Epidermal melanocyte (primary cell): ENCODE results near the gene ISM2.
"Not testable (repeated sequence)": the region's sequence is repeated elsewhere in the genome, so short reads cannot be mapped to it uniquely, and the experiment has no call there.

Source experiments
- DNase-seq: peaks from one replicate; pipeline ENCODE4 v3.0.0; 2011; ENCODE audit warnings: low spot score; ENCODE audit not compliant: insufficient read length

Gene ISM2

DNA sequence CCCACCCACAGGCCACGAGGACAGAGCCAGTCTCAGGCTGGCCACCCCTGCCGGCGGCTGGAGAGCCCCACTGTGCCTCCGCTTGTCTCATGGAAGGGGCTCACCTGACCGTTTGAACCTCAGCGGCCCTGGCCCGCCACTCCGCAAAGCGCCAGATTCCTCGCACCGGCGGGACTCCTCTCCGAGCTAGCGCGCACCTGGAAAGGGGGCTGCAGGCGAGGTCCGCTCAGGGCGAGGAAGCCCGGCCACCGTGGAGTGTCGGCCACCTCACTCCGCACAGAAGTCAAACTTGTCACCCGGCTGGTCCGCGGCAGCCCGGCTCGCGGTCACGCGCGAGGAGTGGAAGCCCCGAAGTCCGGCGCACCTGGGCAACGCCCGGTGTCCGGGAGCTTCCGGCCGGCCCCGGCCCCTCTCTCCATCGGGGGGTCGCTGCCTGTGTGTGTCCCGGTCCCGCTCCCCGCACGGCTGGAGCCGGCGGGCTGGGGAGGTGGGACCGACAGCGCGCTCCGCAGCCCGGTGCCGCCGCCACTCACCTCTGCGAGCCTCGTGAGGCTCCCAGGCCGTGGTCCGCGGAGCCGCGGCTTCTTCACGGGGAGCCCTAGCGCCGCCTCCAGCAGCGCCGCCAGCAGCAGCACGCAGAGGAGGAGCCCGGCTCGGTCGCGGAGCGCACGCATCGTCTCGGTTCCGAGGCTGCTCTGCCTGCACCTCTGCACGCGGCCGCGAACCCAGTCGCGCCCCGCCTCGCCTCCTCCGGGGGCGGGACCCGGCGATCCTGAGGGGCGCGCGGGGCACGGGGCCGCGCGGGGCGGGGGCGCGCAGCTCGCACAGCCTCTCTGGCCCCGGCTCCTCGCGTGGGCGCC is at the start of gene ISM2:
Gene ISM2 (minus strand): TSS at position 697 of the 860 bp plus-strand sequence. CDS start 23 bp downstream, at position 674.
- peak; percentile 37 for DNase-seq

DNA sequence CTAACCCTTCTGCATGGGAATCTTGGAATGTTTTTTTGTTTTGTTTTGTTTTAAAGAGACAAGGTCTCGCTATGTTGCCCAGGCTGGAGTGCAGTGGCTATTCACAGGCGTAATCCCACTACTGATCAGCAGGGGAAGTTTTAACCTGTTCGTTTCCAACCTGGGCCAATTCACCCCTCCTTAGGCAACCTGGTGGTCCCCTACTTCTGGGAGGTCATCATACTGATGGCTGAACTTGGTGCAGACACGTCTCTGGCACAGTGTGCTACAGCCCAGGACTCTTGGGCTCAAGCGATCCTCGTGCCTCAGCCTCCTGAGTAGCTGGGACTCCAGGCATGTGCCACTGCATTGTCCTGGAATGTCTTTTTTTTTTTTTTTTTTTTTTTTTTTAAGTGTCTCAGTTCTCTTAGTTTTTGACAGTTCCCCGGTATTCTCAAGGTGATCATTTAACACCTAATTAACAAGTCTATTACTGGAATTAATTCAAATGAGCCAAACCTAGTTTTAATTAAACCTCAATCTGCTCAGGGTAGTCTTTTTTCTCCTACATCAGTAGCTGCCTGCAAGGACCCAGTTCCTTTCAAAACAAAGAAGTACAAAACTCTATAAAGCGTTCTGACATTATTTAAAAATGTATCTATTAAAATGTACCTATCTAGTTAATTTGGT is 49.0 kb upstream of the ISM2 start:
- DNase-seq, result no peak

DNA sequence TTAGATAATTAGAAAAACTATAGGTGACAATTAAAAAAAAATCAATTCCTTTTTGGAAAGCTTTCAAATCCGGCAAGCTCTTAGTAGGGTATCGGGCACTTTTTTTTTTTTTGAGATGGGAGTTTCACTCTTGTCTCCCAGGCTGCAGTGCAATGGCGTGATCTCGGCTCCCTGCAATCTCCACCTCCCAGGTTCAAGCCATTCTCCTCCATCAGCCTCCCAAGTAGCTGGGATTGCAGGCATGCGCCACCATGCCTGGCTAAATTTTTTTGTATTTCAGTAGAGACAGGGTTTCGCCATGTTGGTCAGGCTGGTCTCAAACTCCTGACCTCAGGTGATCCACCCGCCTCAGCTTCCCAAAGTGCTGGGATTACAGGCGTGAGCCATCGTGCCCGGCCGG is 46.6 kb upstream of the ISM2 start:
- DNase-seq, result not testable (repeated sequence)

DNA sequence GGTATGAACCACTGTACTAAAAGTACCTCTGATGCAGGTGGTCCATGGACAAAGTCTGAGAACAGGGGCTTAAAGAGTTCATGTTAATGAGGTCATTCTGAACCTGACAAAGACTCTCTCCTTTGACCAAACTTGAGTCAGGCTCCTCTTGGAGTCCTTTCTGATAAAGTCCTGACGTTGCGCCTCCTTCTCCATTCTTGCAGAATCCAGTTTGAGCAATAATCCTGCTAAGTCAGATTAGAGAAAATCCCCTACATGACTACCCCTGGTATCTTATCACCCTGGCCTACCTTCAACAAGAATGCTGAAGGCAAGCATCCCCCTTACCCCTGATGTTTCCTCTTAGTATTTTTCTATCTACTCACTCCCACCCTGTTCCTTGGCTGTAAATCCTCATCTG is 46.0 kb upstream of the ISM2 start:
- no peak for DNase-seq

DNA sequence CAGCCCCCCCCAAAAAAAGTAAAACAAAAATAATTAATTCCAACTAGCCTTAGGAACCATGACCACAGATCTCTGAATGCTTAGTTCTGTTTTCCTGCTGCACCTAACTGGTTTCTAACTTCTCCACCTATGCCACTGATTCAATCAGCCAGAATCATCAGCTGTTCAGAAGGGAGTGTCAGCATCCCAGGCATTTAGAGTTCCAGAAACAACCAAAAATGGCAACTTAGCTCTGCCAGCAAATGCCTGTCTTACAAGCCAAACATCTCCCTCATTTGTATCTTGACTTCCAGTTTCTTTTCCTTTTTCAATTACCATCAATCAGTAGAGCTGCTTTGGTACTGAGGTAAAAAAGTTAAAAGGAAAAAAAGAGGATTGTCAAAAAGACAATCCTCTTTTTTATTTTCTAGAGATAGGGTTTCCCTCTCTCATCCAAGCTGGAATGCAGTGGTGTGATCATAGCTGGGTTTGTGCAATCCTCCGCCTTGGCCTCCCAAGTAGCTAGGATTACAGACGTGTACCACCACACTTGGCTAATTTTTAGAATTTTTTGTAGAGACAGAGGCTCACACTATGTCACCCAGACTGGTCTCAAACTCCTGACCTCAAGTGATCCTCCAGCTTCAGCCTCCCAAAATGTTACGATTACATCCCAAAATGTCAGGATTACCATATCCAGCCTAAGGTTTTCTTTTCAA is 45.2 kb upstream of the ISM2 start:
- no peak for DNase-seq

DNA sequence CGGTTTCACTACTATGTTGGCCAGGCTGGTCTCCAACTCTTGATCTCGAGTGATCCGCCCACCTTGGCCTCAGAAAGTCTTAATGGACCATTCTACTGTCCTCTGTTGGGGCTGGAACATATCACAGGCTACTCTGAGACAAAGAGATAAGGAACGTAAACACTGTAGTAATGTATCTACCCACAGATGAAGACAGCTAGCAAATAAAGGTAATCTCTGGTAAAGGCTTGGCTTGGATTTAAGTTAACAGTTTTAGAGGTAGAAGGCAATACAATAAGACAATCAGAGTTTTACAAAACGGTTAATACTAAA is 44.6 kb upstream of the ISM2 start:
- no peak for DNase-seq

DNA sequence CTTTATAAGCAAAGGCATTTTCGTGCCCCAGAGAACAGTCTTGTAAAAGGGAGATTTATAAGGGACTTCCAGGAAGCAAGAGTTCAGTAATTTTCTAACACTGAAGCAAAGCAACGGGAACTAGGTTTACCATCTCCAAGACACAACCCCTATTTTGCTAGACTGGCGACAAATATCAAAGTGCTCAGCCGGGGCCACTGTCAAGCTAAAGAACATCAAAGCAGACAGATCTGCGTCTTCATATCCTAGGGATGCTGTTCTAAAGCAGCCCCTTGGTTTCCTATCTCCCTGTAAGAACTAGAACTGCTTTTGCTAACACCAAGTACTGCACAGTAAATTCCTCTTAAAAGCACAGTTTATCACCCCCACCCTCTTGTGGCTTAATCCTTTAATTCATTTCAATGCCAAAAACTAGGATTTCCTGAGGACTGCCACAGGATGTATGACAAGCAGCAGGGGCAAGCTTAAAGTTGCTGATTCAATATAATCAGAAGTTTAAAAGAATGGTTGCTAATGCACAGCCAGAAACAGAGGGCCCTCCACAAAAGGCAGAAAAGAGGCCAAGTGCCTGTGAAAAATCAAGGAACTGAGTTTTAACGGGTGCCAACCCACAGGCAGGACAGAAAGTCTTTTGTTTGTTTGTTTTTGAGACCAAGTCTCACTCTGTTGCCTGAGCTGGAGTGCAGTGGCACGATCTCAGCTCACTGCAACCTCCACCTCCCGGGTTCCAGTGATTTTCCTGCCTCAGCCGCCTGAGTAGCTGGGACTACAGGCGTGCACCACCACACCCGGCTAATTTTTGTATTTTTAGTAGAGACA is 44.0 kb upstream of the ISM2 start:
- DNase-seq, result no peak

DNA sequence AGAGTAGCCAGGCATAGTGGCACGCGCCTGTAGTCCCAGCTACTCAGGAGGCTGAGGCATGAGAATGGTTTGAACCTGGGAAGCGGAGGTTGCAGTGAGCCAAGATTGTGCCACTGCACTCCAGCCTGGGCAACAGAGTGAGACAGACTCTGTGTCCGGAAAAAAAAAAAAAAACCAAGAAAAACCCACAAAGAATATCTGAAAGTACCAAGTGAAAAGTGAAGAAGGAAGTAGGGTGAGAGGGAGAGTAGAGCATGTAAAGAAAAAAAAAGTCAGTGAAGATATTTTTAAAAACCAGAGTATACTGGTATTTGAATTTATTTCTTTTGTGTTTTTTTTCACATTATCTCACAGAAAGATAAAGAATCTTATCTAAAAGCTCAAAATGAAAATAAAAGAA is 43.3 kb upstream of the ISM2 start:
- DNase-seq, result no peak

DNA sequence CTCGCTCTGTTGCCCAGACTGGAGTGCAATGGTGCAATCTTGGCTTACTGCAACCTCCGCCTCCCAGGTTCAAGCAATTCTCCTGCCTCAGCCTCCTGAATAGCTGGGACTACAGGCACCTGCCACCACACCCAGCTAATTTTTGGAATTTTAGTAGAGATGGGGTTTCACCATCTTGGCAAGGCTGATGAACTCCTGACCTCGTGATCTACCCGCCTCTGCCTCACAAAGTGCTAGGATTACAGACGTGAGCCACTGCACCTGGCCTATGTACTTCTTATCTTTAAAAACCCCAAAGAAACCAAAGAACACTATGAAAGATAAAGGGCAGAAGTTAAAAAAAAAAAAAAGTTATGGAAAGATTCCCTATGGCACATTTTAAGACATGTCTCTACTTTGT is 38.3 kb upstream of the ISM2 start:
- not testable (repeated sequence) for DNase-seq

DNA sequence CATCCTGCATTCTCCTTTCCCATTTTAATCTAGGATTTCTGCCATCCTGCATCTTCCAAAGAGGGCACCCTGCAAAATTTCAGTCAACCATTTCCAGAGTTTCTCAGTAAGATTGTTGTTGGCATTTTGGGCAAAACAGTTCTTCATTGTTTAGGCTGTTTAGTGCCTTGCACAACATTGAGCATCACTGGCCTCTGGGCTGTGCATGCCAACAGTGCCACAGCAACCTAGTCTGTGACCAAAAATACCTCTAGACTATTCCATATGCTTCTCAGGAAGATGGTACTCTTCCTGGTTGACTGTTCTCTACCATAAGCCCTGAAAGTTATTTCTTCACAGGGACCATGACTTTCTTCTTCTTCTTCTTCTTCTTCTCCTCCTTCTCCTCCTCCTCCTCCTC is 32.5 kb upstream of the ISM2 start:
- no peak for DNase-seq

DNA sequence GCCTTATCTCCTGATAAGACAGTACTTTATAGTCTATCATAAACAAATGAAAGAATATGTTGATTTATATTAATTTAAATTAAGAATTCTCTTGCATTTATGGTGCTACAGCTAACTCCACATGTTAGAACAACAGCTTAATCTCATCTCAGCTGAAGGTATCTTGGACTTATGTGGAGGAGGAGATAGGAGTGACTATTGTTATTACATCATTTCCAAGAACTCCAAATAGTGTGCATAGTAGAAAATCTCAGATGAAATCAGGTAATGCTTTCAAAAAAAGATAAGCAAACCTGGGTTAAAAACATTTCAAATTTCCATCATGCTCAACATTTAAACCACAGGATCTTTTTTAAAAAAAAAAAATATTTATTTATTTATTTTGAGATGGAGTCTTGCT is 31.3 kb upstream of the ISM2 start:
- DNase-seq, result no peak

DNA sequence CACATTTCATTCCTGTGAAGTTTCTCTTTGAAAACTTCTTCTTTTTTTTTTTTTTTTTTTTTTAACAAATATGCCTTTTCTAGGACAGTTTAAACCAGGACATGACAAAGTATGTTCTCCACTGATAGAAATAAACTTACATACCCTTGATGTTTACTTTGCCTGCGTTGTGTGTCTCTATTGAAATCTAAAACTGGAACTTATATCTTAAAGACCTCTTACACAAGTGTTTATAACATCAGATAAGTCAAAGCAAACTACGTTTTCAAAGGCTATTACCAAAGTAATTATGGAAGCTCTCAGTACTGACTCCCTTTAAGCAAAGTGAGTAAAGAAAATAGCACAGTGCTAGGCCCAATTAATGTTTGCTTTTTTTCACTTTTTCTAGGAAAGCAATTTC is 30.6 kb upstream of the ISM2 start:
- no peak for DNase-seq

DNA sequence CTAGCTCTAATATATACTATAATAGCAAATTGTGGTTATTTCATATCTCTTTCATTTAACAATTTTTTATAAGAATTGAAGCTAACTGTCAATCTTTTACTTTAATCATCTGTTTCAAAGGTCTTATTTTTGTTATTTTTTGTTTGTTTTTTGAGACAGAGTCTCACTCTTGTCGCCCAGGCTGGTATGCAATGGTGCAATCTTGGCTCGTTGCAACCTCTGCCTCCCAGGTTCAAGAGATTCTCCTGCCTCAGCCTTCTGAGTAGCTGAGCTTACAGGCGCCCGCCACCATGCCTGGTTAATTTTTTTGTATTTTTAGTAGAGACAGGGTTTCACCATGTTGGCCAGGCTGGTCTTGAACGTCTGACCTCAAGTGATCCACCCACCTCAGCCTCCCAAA is 30.1 kb upstream of the ISM2 start:
- DNase-seq, result not testable (repeated sequence)

DNA sequence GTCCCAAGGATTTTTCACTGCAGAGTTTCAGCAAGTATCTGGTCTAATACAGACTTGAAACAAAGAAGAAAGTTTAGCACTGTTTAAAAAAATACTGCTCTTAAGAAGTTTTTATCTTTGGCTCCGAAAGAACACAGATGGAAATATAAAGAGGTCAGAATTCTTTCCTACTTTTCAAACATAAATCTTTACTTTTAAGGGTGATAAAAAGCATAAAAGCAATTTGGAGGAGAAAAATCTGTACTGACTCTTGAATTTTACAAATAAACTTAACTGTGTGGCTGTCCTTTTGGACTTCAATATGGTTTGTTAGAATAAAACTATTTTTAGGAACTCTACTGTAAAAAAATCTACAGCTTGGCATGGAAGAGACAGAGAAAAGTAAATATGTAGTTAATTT is 27.6 kb upstream of the ISM2 start:
- no peak for DNase-seq

DNA sequence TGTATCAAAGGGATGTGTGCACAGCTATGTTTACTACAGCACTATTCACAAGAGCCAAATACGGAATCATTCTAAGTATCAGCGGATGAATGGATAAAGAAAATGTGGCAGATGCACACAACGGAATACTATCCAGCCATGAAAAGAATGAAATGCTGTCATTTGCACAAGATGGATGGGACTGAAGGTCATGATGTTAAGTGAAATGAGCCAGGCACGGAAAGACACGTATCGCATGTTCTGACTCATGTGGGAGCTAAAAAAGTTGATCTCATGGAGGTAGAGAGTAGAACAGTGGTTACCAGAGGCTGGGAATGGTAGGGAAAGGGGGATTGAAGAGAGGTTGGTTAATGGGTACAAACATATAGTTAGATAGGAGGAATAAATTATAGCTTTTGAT is 25.9 kb upstream of the ISM2 start:
- DNase-seq, result no peak

DNA sequence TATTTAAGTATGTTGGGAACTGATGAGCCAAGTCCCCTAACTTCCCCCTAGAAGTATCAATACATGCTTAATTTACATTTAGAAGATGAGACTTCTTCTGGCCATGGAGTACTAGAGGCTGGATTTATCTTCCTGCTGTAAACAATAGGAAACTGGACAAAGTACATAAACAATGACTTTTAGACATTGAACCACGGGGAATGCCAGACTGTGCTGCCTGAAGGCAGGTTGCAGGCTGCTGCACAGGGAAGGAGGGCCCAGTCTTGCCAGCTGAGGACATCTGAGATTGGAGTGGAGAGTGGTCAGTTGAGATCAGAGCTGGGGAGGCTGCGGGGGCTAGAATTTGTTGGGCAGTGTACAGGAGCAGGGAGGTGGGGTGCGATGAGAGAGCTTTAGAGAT is 24.5 kb upstream of the ISM2 start:
- DNase-seq, result no peak

DNA sequence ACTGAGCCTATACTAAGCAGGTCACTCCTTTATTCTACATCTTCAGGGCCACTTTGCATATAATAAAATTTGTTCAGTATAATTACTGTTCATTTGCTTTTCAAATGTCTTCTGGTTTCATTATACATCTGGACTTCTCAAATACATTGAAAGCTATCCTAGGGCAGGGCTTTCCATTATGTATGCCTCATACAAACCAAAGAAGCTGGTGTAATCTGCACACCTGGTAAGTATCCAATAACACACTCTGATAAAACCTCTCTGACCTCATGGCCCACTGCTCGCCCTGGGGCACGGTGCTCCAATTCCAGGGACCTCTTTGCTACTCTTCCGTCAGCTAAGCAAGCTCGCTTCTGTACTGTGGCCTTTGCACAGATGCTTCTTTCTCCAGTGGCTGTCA is 21.9 kb upstream of the ISM2 start:
- DNase-seq, result no peak

DNA sequence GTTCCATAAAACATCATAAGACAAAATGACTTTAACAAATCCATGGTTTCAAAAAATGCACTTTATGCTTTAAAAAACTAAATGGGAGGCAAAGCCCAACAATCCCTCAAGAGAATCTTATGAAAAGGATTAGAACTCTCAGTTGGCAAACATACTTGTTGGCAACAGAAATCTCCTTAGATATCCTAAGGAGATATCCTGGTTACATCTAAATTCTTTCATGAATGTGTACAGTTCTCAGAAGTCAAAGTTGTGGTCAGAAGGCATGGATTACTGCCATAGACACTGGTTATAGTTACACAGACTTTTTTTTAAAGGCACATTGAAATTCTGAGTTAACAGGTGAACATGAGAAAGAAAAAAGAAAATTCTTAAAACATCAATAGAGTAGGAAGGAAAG is 17.5 kb upstream of the ISM2 start:
- DNase-seq, result no peak

DNA sequence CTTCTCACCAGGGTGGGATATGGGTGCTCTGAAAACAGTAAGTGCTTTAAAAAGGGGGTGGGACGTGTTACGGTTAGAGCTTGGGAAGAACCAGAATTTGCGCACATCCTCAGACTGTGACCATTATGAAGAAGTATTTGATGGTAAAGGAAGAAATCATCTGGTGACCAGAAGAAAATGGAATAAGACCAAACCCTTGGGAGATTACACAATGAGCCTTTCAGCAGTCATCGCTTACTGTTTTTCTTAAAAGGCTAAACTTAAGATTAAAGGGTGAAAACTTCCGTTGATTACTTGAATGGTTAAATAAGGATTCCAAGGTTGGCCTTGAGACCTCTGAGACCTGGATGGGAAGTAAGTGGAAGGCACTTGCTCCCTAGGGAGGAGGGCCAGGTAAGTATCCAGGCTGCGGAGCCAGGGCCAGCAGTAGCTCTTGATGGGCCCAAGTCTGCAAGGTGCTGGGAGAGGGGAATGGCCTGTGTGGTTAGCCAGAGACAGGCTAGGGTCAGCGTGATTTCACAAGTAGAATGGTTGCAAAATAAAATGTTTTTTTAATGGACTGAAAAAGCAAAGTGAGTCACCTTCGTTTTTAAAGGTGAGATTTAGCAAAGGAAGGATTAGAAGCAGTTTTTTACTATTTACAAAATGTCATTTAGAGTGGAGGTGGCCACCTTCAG is 13.0 kb upstream of the ISM2 start:
- DNase-seq, result no peak

DNA sequence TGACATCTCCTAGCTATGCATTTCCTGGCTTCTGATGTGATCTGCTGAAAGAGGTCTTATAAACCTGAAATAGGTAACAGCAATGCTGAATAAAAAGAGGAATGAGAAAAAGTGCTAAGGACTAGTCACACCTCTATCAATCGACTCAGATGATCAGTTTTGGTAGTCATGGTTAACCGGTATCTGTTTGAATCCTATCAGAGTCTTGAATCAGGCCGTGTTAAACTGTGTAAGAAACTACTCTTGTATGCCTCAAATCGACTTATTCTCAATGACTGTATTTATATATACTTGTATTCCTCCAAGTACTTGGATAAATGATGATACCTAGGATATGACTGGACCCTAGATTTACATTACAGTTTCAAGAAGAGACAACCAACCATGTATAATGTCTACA is 10.8 kb upstream of the ISM2 start:
- no peak for DNase-seq

DNA sequence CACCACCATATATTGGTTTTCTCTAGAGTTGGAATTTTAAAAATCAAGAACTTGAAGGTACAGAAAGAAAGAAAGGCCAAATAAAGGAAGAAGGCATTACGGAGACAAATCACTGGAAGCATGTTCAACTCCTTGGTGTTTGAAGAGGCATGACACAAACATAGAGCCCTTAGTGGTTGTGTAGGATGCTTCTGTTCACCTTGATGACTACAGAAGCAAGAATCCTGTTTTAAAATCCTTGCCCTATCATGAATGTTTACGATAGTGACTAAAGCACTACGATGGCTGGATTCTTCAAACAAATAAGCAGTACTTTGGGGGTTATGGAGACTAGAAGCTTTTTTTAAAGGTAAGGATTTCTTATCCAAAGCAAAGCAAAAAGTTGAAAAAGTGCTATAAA is 10.3 kb upstream of the ISM2 start:
- no peak for DNase-seq
